Left cardiac atrium (tissue), 4 donors: ENCODE data around the gene SNRPD3. TPM values are rescaled to one million over a fixed set of nuclear protein-coding genes. Genes with fewer than 3 reads are reported as not detected.

Source experiments
- ATAC-seq, 2 donors: fragments of 200-7000 bp; cut with Tn5 transposase; one replicate each; pipeline ENCODE4 v1.9.1; 2020; ENCODE audit warnings: mild to moderate bottlenecking in 2 of 2, moderate library complexity in 2 of 2
- DNase-seq: peaks from one replicate; pipeline ENCODE4 v3.0.0-alpha.2; 2020
- intact Hi-C, 2 donors: fragments of 100-400 bp; cut with DNase I; formaldehyde crosslinking; loops; one replicate each; pipeline versions ENCODE4 v1.14.1 to v1.15.1; 2022 to 2023
- total RNA-seq, 2 donors: library from RNA; stranded (reverse); fragmentation: NEBNext Ultra II Directional; extraction: Animal tissue kit (Norgen Biotek cat#: 25700); gene quantifications; one replicate each; pipeline ENCODE4 v1.2.1, GENCODE V29; 2021
- donor health status: DM: no; HTN: yes; CAD: no.
- donor health status: DM: no; HTN: yes; CAD: no; lungs with severe emphysema.
- donor health status: DM: yes; HTN: yes; CAD: no.
- donor health status: Dilated cardiomyopathy.

Gene SNRPD3
- total RNA-seq, 2 donors from 2014 or later = 55.4 to 64.1 TPM

- ATAC-seq = no peak
- no peak for DNase-seq
- intact Hi-C loops = no loop called here
Measured at GRCh38 chr22:24559471-24559870, 3.7 kb downstream of the SNRPD3 start.

- ATAC-seq (no peak), DNase-seq (no peak)
- intact Hi-C loops = no loop called here
Measured at GRCh38 chr22:24563246-24563645, 7.4 kb downstream of the SNRPD3 start.

- ATAC-seq = peak; percentile 80 to 91
- DNase-seq = no peak
- intact Hi-C loops = no loop called here
Measured at GRCh38 chr22:24564376-24565058, 8.7 kb downstream of the SNRPD3 start.

DNA sequence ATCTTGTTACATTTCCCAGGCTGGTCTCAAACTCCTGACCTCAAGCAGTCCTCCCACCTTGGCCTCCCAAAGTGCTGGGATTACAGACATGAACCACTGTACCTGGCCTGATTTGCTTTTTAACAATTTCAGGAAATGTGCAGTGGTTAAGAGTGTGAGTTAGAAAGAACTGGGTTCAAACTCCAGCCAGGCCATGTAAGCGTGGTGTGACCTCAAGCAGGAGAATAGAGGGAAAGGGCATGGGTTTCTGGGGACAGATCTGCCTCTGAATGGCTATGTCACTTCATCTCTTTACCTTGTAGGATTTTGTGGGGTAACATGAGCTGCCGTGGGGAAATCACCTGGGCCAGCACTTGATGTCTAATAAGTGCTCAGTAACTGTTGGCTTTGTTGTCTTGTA is 9.3 kb downstream of the SNRPD3 start:
- intact Hi-C loops = no loop called here

DNA sequence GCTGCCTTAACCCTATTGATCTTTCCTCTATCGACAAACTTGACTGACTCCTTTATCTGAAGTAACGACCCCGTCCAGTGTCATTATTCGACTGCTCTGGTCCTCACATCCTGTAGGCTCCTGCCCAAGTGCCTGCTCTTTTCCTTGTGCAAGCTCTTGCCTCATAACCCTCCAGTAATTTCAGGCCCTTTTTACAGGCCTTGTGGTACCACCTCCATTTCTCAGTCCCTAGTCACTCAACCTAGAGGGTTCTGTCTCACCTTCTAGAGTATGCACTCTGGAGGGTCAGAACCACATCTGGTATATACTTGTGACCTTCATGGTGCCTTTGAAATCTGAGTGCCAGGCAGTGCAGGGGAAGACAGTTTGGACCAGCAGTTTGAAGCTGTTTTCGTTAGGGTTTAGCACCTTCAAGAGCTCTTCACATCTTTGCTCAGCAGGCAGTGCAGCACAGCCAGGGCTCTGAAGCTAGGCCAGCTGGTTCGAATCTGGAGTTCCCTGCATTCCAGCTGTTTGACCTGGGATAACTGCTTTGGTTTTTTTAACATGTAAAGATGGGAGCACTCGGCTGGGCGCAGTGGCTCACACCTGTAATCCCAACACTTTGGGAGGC is 11.2 kb downstream of the SNRPD3 start:
- intact Hi-C loops = no loop called here
- DNase-seq = no peak
- peak in 1 of 2 donors; percentile 6 for ATAC-seq

More for the DNA sequence above, 9.3 kb downstream of the SNRPD3 start:
- ATAC-seq (no peak), DNase-seq (no peak)

GRCh38 chr22:24567668-24568067 is 11.9 kb downstream of the SNRPD3 start:
- no peak for ATAC-seq
- intact Hi-C loops = no loop called here
- no peak for DNase-seq

- intact Hi-C loops = no loop called here
- DNase-seq = no peak
- ATAC-seq = no peak
Measured at GRCh38 chr22:24571266-24571665, 15.5 kb downstream of the SNRPD3 start.

DNA sequence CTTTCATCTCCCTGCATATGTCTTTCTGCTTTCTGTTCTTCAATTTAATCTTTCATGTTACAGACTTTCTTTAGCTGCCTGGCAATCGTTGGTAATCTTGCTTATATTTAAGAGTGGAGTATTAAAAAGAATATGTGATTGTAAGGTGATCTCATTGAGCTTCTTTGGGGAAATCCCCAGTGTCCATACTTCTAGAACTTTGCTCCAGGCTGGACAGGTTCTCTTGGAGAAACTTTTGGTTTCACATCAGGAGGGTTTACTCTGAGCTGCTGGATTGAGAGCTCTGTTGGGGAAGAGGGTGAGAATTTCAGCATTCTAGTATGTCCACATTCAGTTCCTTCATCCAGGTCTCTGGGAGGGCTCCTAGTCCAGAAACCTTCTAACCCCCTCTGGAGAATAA is 21.0 kb downstream of the SNRPD3 start:
- no peak for DNase-seq
- peak in 1 of 2 donors; percentile 50 for ATAC-seq
- intact Hi-C loops = no loop called here

DNA sequence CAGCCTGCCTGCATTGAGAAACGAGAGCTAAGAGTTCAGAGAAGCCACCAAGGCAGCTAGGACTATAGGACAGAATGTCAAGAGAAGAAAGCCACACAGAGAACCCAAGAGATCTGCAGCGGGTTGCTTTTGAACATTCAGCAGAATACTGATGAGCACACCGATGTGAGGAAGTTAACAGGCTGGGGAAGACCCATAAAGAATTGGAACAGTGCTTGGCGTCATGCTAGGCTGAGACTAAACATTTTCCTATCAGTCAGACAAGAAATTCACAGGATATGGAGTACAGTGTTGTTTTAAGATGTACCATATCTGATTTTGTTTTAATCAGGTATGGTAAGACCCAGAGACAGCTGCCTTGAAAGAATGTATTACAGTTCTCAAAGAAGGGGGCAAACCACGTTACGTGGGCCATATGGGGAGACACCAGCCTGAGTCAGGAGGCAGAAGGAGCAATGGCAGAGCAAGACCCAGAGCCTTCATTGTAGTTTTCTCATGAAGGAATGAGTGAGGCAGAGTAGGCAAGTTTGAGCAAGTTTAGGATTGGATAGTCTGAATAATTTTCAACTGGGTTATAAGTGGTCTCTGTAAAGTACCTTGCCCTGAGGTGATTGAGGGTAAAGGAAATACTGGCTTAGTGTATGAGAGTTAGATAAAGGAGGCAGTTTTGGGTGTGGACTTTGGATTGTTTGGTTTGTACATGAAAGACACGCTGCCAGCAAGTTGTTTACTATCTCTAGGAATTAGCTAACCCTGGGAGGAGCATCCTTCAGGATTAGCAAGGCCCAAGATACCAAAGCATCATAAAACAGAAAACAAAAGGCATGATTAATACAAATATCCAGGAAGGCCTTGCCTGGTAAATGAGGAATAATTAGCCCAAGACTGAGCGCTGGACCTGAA is 22.8 kb downstream of the SNRPD3 start:
- ATAC-seq (no peak), DNase-seq (no peak)
- intact Hi-C loops = no loop called here

DNA sequence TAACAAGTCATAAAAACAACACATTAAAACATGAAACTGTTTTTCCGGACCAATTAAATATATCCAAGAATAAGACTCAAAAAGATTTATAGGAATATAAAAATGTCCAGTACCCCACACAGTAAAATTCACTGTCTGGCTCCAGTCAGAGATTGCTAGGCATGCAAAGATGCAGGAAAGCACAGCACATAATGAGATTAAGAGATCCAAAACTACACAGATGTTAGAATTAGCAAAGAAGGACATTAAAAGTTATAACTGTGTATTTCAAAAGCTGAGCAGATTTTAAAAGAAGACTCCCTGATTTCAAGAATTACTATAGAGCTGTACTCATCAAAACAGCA is 23.4 kb downstream of the SNRPD3 start:
- intact Hi-C loops = no loop called here
- DNase-seq (no peak), ATAC-seq (no peak)

DNA sequence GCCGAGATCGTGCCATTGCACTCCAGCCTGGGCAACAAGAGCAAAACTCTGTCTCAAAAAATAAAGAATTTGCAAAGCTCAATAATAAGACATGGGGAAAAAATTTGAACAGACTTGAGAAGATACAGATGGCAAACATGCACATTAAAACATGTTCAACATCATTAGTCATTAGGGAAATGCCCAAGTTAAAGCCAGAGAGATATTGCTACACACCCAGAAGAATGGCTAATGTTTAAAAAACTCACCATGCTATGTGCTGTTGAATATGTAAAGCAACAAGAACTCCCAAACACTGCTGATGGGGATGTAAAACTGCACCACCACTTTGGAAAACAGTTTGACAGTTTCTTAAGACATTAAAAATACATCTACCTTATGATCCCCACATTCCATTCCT is 24.5 kb downstream of the SNRPD3 start:
- DNase-seq = no peak
- intact Hi-C loops = no loop called here

DNA sequence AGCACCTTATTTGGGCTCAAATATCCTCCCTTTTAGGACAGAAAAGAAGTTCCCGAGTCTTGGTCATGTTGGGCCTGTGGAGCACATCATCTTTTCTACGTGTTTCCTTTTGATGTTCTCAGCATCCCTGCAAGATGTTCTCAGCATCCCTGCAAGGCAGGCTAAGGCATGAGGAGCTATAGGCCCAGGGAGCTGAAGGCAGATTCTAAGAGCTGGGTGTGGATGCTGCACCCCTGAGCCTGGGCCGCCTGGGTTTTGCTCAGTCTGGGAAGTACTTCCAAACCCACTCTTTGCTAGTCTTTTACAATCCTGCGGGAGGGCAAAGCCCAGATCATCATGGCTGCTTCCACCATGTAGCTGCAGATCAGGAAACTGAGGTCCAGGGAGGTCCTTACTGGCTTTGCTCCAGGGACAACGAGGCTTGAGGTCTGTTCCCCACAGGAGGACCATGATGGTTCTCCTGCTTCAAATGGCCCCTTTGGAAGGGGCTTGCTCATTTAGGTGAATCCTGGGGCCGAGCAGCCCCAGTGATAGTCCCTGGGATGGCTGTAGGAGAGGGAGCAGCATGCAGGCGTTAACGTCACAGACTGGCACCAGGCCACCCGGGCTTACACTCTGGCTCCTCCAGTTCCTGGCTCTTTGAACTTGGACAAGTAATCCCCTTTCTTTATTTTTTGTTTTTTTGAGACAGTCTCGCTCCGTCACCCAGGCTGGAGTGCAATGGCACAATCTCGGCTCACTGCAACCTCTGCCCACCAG is 26.4 kb downstream of the SNRPD3 start:
- ATAC-seq (no peak), DNase-seq (peak; percentile 68)
- intact Hi-C loops = no loop called here

More for the DNA sequence above, 24.5 kb downstream of the SNRPD3 start:
- no peak for ATAC-seq

- intact Hi-C loops = no loop called here
- ATAC-seq (peak; percentile 48 to 64), DNase-seq (peak; percentile 45)
Measured at GRCh38 chr22:24583221-24584165, 27.7 kb downstream of the SNRPD3 start.

GRCh38 chr22:24584166-24584790 is 28.5 kb downstream of the SNRPD3 start:
- DNase-seq (no peak), ATAC-seq (peak in 1 of 2 donors; percentile 4)
- intact Hi-C loops = no loop called here

DNA sequence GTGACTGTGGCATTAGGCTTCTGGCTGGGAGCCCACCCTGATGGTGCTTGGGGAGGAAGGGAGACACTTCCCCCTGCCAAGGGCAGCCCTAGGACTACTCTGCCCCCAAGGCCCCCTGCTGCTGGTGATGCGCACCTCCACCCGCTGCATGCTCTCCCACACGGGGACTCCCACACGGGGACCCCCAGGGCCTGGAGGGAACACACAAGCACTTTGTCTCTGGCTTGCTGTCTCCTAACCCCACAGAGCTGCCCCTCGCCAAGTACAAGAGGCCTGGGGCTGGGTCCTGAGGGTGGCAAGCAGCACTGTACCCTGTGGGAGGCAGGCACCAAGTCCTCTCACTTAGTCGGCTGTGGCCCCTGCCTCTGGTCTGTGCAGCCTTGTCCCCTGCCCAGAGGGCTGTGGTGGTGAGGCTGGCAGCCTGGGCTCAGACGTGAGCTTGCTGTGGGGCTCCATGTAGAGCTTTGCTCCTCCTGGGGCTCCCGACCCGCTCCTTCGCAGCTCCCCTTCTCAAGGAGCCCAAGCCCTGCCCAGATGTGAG is 29.1 kb downstream of the SNRPD3 start:
- DNase-seq (no peak), ATAC-seq (no peak)

DNA sequence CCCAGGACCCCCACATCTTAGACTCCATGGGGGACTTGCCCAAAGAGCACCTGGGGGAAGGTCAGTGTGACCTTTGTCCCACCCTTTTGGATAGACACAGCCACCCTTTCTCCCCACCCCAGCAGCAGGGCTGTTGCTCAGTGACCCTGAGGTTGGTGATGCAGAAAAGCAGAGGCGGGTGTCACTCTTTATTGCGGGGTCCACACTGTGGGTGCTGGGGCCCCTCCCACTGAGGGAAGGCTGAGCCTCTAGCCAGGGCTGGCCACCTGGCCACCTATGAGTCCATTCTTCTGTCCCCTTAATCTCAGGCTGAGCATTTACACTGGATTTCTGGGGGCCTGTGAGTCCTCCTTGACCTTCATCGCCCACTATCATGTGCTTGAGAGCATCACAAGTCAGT is 29.7 kb downstream of the SNRPD3 start:
- DNase-seq = no peak
- no peak for ATAC-seq
- intact Hi-C loops = no loop called here

More for the DNA sequence above, 29.1 kb downstream of the SNRPD3 start:
- intact Hi-C loops = no loop called here

GRCh38 chr22:24585927-24586546 is 30.2 kb downstream of the SNRPD3 start:
- no peak for DNase-seq

More at GRCh38 chr22:24585927-24586546, 30.2 kb downstream of the SNRPD3 start:
- no peak for ATAC-seq
- intact Hi-C loops = no loop called here
